ENCODE data around the gene POLK. TPM values are rescaled to one million over a fixed set of nuclear protein-coding genes. Genes with fewer than 3 reads are reported as not detected.
"Not testable (repeated sequence)": the region's sequence is repeated elsewhere in the genome, so short reads cannot be mapped to it uniquely, and the experiment has no call there.

Gene POLK
- polyA plus RNA-seq, 1 of the 3 experiments (the other 2 are of a cell fraction) = 5.5 TPM

GRCh38 chr5:75608870-75609269 lies 97.2 kb downstream of the POLK start:
- H3K4me1 ChIP-seq (ENCODE audit: control insufficient read depth in 1 of 2, insufficient read depth in 2 of 2, low read depth in 1 of 2, low read length in 1 of 2) = peaks cover 0 to 2% of the 10 kb centered on the region in 2 experiments; a peak in 1 of 4 replicates
- TF ChIP-seq RAD21 (IDR thresholded peaks at IDR 0.05; ENCODE audit: low read length) = no peak
- no peak for TF ChIP-seq MXI1 (IDR thresholded peaks at IDR 0.05; ENCODE audit: low read depth, low read length)
- TF ChIP-seq NRF1 (IDR thresholded peaks at IDR 0.05; ENCODE audit: low read depth, low read length) = no peak
- TF ChIP-seq REST (IDR thresholded peaks at IDR 0.05; ENCODE audit: low read depth, low read length) = no peak
- no peak for TF ChIP-seq CTCF (IDR thresholded peaks at IDR 0.05)
- no peak for TF ChIP-seq GATA2 (CRISPR knock-in tag; IDR thresholded peaks at IDR 0.05)
- no peak for TF ChIP-seq TAF1 (IDR thresholded peaks at IDR 0.05; ENCODE audit: borderline replicate concordance, low read depth, low read length)
- H3K79me2 ChIP-seq (ENCODE audit: insufficient read depth) = no peaks in the 10 kb centered on the region
- ChIA-PET POLR2A (no interaction called here), CTCF (no interaction called here)
- H2AFZ ChIP-seq (ENCODE audit: low read depth) = no peak overlapping the region
- H3K9me2 ChIP-seq = no peaks in the 10 kb centered on the region
- no peak overlapping the region for H3K27ac ChIP-seq (ENCODE audit: low read depth in 2 of 2, low read length in 1 of 2)
- no peak overlapping the region for H3K9ac ChIP-seq
- H3K4me2 ChIP-seq = no peak overlapping the region
- H3K27me3 ChIP-seq (ENCODE audit: insufficient read depth) = no peaks in the 10 kb centered on the region
- H3F3A ChIP-seq (replicated peaks; ENCODE audit: insufficient read depth) = no peaks in the 10 kb centered on the region
- WGBS (ENCODE audit: low lambda C conversion rate) = 96% methylated on average over 1 of the region's 1 CpG
- no peaks in the 10 kb centered on the region for H3K9me3 ChIP-seq
- DNase-seq = no peak
- H3K4me3 ChIP-seq (ENCODE audit: low read depth in 2 of 2, low read length in 1 of 2) = no peak overlapping the region
- no peaks in the 10 kb centered on the region for H4K20me1 ChIP-seq (ENCODE audit: insufficient read depth)
- peaks cover 2 to 4% of the 10 kb centered on the region in 2 experiments for H3K36me3 ChIP-seq (replicated peaks in 1 of 2; ENCODE audit: control insufficient read depth in 1 of 2, insufficient read depth in 2 of 2, low read length in 1 of 2)

- WGBS (ENCODE audit: low lambda C conversion rate) = 88% methylated on average over 5 of the region's 5 CpGs
- no peak overlapping the region for H3K4me3 ChIP-seq (ENCODE audit: low read depth in 2 of 2, low read length in 1 of 2)
- H3K4me1 ChIP-seq (ENCODE audit: control insufficient read depth in 1 of 2, insufficient read depth in 2 of 2, low read depth in 1 of 2, low read length in 1 of 2) = peaks cover 0 to 2% of the 10 kb centered on the region in 2 experiments; a peak in 1 of 4 replicates
- no peak for DNase-seq
- H3K27ac ChIP-seq (ENCODE audit: low read depth in 2 of 2, low read length in 1 of 2) = no peak overlapping the region; a peak in 1 of 4 replicates
- H3K9me3 ChIP-seq = no peaks in the 10 kb centered on the region
- ChIA-PET CTCF (no interaction called here), POLR2A (no interaction called here)
- peaks cover 2 to 4% of the 10 kb centered on the region in 2 experiments for H3K36me3 ChIP-seq (replicated peaks in 1 of 2; ENCODE audit: control insufficient read depth in 1 of 2, insufficient read depth in 2 of 2, low read length in 1 of 2)
- TF ChIP-seq YY1 (IDR thresholded peaks at IDR 0.05; ENCODE audit: low read depth) (no peak), PBX3 (IDR thresholded peaks at IDR 0.05) (no peak), MXI1 (IDR thresholded peaks at IDR 0.05; ENCODE audit: low read depth, low read length) (no peak)
- H3K27me3 ChIP-seq (ENCODE audit: insufficient read depth) = no peaks in the 10 kb centered on the region
- H3K9ac ChIP-seq = no peak overlapping the region
- H2AFZ ChIP-seq (ENCODE audit: low read depth) = no peak overlapping the region
- H3K4me2 ChIP-seq = no peak overlapping the region
- no peaks in the 10 kb centered on the region for H3F3A ChIP-seq (replicated peaks; ENCODE audit: insufficient read depth)
- no peaks in the 10 kb centered on the region for H3K79me2 ChIP-seq (ENCODE audit: insufficient read depth)
- H3K9me2 ChIP-seq = no peaks in the 10 kb centered on the region
- no peaks in the 10 kb centered on the region for H4K20me1 ChIP-seq (ENCODE audit: insufficient read depth)
Observed at GRCh38 chr5:75610201-75610600, 98.5 kb downstream of the POLK start.

- H3K9me2 ChIP-seq; H3F3A ChIP-seq (replicated peaks; ENCODE audit: insufficient read depth); CTCF ChIA-PET; H2AFZ ChIP-seq (ENCODE audit: low read depth); DNase-seq; H3K79me2 ChIP-seq (ENCODE audit: insufficient read depth); H3K9me3 ChIP-seq; H3K4me3 ChIP-seq (ENCODE audit: low read depth in 2 of 2, low read length in 1 of 2); POLR2A ChIA-PET; H4K20me1 ChIP-seq (ENCODE audit: insufficient read depth); H3K27me3 ChIP-seq (ENCODE audit: insufficient read depth); H3K9ac ChIP-seq; H3K36me3 ChIP-seq (replicated peaks in 1 of 2; ENCODE audit: control insufficient read depth in 1 of 2, insufficient read depth in 2 of 2, low read length in 1 of 2); H3K4me2 ChIP-seq; H3K27ac ChIP-seq (ENCODE audit: low read depth in 2 of 2, low read length in 1 of 2); H3K4me1 ChIP-seq (ENCODE audit: control insufficient read depth in 1 of 2, insufficient read depth in 2 of 2, low read depth in 1 of 2, low read length in 1 of 2): not testable (repeated sequence)
- 74% methylated on average over 8 of the region's 11 CpGs for WGBS (ENCODE audit: low lambda C conversion rate)
Observed at GRCh38 chr5:75610859-75611310, 99.2 kb downstream of the POLK start.
